HepG2 (cell line): ENCODE results near the gene ADIRF. TPM values are rescaled to one million over a fixed set of nuclear protein-coding genes. Genes with fewer than 3 reads are reported as not detected.

Source experiments
- ATAC-seq: fragments of 200-7000 bp; cut with Tn5 transposase; 3 replicates; pipeline ENCODE4 v1.9.1; 2020; ENCODE audit warnings: mild to moderate bottlenecking, moderate library complexity
- BruUV-seq: library from RNA; stranded (reverse); fragments of 400-500 nt; replicated peaks from 2 replicates; lab custom pipeline; 2021; lab: Mats Ljungman, UMichigan
- CTCF ChIA-PET: fragments of 300-600 bp; formaldehyde crosslinking; extraction: SDS; loops from one replicate; lab custom pipeline; 2021; ENCODE audit warnings: low total read pairs, inconsistent platforms, low intra/inter-chr PET ratio; lab: Yijun Ruan, JAX
- POLR2A ChIA-PET: fragments of 350-600 bp; sonication (Branson Sonifier 250); formaldehyde crosslinking; loops from one replicate; lab custom pipeline; 2020; ENCODE audit warnings: antibody characterized with exemption, inconsistent platforms; lab: Yijun Ruan, JAX
- DNase-seq: peaks from one replicate; pipeline ENCODE4 v3.0.0-alpha.2; 2015; ENCODE audit warnings: low spot score
- FAIRE-seq: peaks from 3 replicates; lab custom pipeline; 2011; peaks lifted over from hg19 to GRCh38; lab: Jason Lieb, UNC
- H2AFZ ChIP-seq: one replicate; pipeline ENCODE4 v1.6.1; 2011; ENCODE audit warnings: low read length, inconsistent platforms
- H3K27ac ChIP-seq: fragments of 300-600 bp; 3 replicates; pipeline ENCODE4 v1.8.0; 2011; ENCODE audit warnings: mixed run types, mild to moderate bottlenecking, mixed read lengths, low read length, inconsistent platforms; ENCODE audit not compliant: insufficient read depth; ENCODE audit errors: extremely low read length
- H3K27me3 ChIP-seq, 2 experiments: fragments of 200-600 bp in 1 of 2; 2 replicates in 1 of 2; 3 replicates in 1 of 2; pipeline versions ENCODE4 v1.6.0 to v1.8.0; 2011; ENCODE audit warnings: low read length in 2 of 2, mild to moderate bottlenecking in 2 of 2, moderate library complexity in 2 of 2, inconsistent platforms in 1 of 2; ENCODE audit not compliant: insufficient read depth in 2 of 2, control insufficient read depth in 1 of 2
- H3K36me3 ChIP-seq, 2 experiments: fragments of 200-600 bp in 1 of 2; replicated peaks in 1 of 2; 2 replicates in 1 of 2; 3 replicates in 1 of 2; pipeline versions ENCODE4 v1.5.1 to v1.8.0; 2011; ENCODE audit warnings: low read length in 2 of 2, inconsistent platforms in 1 of 2; ENCODE audit not compliant: insufficient read depth in 2 of 2, control insufficient read depth in 1 of 2
- H3K4me1 ChIP-seq: 2 replicates; pipeline ENCODE4 v1.5.1; 2012; ENCODE audit warnings: low read length, inconsistent platforms; ENCODE audit not compliant: insufficient read depth
- H3K4me2 ChIP-seq: 2 replicates; pipeline ENCODE4 v1.6.0; 2011; ENCODE audit warnings: low read depth, low read length, inconsistent platforms
- H3K4me3 ChIP-seq, 3 experiments: fragments of 200-600 bp in 1 of 3; sonication (generic), shearing (Covaris generic) in 1 of 3; replicated peaks in 1 of 3; 2 replicates each; pipeline ENCODE4 v1.5.1; 2011 to 2016; ENCODE audit warnings: low read length in 3 of 3, inconsistent platforms in 2 of 3, low read depth in 2 of 3, mild to moderate bottlenecking in 2 of 3, control low read depth in 1 of 3, mixed read lengths in 1 of 3; ENCODE audit not compliant: insufficient read depth in 1 of 3
- H3K79me2 ChIP-seq: one replicate; pipeline ENCODE4 v1.6.1; 2011; ENCODE audit warnings: low read length, inconsistent platforms; ENCODE audit not compliant: insufficient read depth
- H3K9ac ChIP-seq: 2 replicates; pipeline ENCODE4 v1.6.0; 2011; ENCODE audit warnings: mild to moderate bottlenecking, low read depth, low read length, inconsistent platforms; ENCODE audit not compliant: insufficient read depth
- H3K9me3 ChIP-seq: 2 replicates; pipeline ENCODE4 v1.5.1; 2012; ENCODE audit warnings: mild to moderate bottlenecking, low read length
- H4K20me1 ChIP-seq: 2 replicates; pipeline ENCODE4 v1.6.0; 2011; ENCODE audit warnings: inconsistent platforms, mild to moderate bottlenecking, low read length, moderate library complexity; ENCODE audit not compliant: insufficient read depth
- ATF3 ChIP-seq: sonication (generic); formaldehyde crosslinking; IDR thresholded peaks from 2 replicates; pipeline ENCODE4 v1.4.0; 2020; ENCODE audit warnings: missing genetic modification reagents
- KLF6 ChIP-seq: IDR thresholded peaks from 2 replicates; pipeline ENCODE4 v1.8.0; 2016; ENCODE audit warnings: missing biosample characterization, missing genetic modification reagents
- MED1 ChIP-seq: sonication (generic); formaldehyde crosslinking; IDR thresholded peaks from 2 replicates; pipeline ENCODE4 v1.4.0; 2020; ENCODE audit warnings: missing genetic modification reagents
- MXD4 ChIP-seq: IDR thresholded peaks from 2 replicates; pipeline ENCODE4 v1.6.1; 2016; ENCODE audit warnings: mild to moderate bottlenecking, missing biosample characterization, missing genetic modification reagents
- PAXIP1 ChIP-seq: sonication (generic); formaldehyde crosslinking; conservative IDR thresholded peaks from 2 replicates; pipeline ENCODE4 v1.4.0; 2020; ENCODE audit warnings: mild to moderate bottlenecking, missing genetic modification reagents, moderate library complexity
- PITX1 ChIP-seq: sonication (generic); formaldehyde crosslinking; IDR thresholded peaks from 2 replicates; pipeline ENCODE4 v1.5.1; 2020; ENCODE audit warnings: mild to moderate bottlenecking, missing genetic modification reagents
- RAD21 ChIP-seq: fragments of 450-650 bp; formaldehyde crosslinking; IDR thresholded peaks from 2 replicates; pipeline ENCODE4 v1.5.0; 2020; ENCODE audit warnings: mild to moderate bottlenecking
- SAP130 ChIP-seq: IDR thresholded peaks from 2 replicates; pipeline ENCODE4 v1.6.1; 2016; ENCODE audit warnings: low read depth
- SRSF1 ChIP-seq: fragments of 200-400 bp; formaldehyde crosslinking; optimal IDR thresholded peaks from 2 replicates; pipeline ENCODE3; 2017; ENCODE audit warnings: mild to moderate bottlenecking, low read depth, low read length, moderate library complexity
- ZFP1 ChIP-seq: IDR thresholded peaks from 2 replicates; pipeline ENCODE4 v1.6.1; 2016
- ZNF382 ChIP-seq: sonication (generic); formaldehyde crosslinking; IDR thresholded peaks from 2 replicates; pipeline ENCODE4 v1.5.0; 2020; ENCODE audit warnings: missing genetic modification reagents, mild to moderate bottlenecking, borderline replicate concordance
- ZNF543 ChIP-seq: sonication (generic); formaldehyde crosslinking; IDR thresholded peaks from 2 replicates; pipeline ENCODE4 v1.4.0; 2020; ENCODE audit warnings: mild to moderate bottlenecking, missing genetic modification reagents
- ZNF597 ChIP-seq: sonication (generic); formaldehyde crosslinking; IDR thresholded peaks from 2 replicates; pipeline ENCODE4 v1.5.0; 2020; ENCODE audit warnings: missing genetic modification reagents
- WGBS: methylation state at CpG from one replicate; pipeline ENCODE4 v1.1.6; 2017; ENCODE audit warnings: low lambda C conversion rate; 5-methylcytosine and 5-hydroxymethylcytosine counted together
- in situ Hi-C: cut with HindIII; loops from 2 replicates; pipeline ENCODE4 v1.10.0; 2017; ENCODE audit warnings: low pct_unique_long_range_greater_than_20kb; ENCODE audit not compliant: extremely low pct_ligation_motif_present
- intact Hi-C: fragments of 100-400 bp; cut with micrococcal nuclease; formaldehyde crosslinking; loops from one replicate; pipeline ENCODE4 v1.10.0; 2022; ENCODE audit not compliant: unreplicated experiment
- polyA plus RNA-seq, 8 experiments: library from polyadenylated mRNA; depleted of rRNA in 3 of 8; stranded (reverse) in 7 of 8; unstranded in 1 of 8; fragments of >200 nt; fragmentation: Illumina TruSeq in 4 of 8; extraction: Trizol in 4 of 8; gene quantifications; 2 replicates each; pipeline versions ENCODE4 v1.2.1 to v1.2.3, GENCODE V29; 2011 to 2016; ENCODE audit warnings: low read depth in 4 of 8, missing spikeins in 1 of 8, mixed read lengths in 1 of 8; ENCODE audit not compliant: insufficient read depth in 1 of 8
- total RNA-seq, 5 experiments: library from RNA; depleted of rRNA; stranded (reverse); fragments of >200 nt; fragmentation: Illumina TruSeq; extraction: Trizol; gene quantifications; 2 replicates each; pipeline ENCODE4 v1.2.3, GENCODE V29; 2016; ENCODE audit warnings: low read depth in 1 of 5
- TF ChIP-seq, protein P1 (sequence below): sonication (generic); formaldehyde crosslinking; IDR thresholded peaks from 2 replicates; pipeline ENCODE4 v1.4.0; 2020; ENCODE audit warnings: missing genetic modification reagents, mild to moderate bottlenecking, borderline replicate concordance
- TF ChIP-seq, protein P2 (sequence below): conservative IDR thresholded peaks from 2 replicates; pipeline ENCODE4 v1.6.1; 2018; ENCODE audit warnings: missing genetic modification reagents

ADIRF gene
- total and polyA plus RNA-seq, 2 of the 13 experiments (the other 11 are each of a cell fraction or from before 2014, with no cell fraction given) = 0.13 to 0.40 TPM

DNA sequence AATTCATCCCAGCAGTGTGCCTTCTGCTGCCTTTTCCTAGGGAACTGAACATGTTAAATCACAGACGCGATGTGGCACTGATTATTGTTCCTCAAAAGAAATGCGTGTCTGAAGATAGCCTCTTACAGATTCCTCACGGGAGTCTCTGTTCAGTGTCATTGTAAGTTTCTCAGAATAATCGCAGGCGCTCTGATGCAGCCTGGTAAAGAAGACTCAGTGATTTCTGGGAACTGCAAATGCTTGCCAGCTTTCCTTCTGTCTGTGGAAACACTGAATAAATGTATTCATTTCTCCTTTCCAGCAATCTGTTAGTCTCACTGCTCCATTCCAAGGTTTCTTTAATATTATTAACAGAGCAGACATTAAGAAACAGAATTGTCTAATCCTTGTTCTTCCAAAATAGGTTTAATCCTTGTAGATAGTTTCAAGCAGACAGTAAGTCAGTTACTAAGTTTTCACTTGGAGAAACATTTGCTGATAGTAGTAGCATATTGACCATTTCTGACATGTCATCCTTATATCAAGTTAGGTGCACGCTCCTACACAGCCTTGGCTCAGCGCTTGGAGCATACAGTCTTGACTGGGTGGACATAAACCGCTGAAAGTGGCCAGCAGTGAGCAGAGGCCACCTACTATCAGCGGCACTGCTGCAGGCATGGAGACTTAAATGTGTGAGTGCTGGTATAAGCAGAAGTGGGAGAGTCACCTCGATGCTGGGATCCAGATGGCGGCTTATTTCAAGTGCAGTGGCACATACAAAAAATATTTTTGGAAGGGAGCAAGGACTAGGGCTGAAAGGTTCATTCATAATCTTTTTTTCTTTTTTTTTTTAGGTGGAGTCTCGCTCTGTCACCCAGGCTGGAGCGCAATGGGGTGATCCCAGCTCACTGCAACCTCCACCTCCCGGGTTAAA is 38.6 kb upstream of the ADIRF start:
- in situ Hi-C loops (no loop called here), intact Hi-C loops (no loop called here)
- H4K20me1 ChIP-seq = no peaks in the 10 kb centered on the region
- no TSS peak for BruUV-seq
- peaks cover 7% of the 10 kb centered on the region for H3K4me1 ChIP-seq
- H3K27me3 ChIP-seq = no peaks in the 10 kb centered on the region; a peak in 1 of 5 replicates
- no peaks in the 10 kb centered on the region for H3K79me2 ChIP-seq
- H3K36me3 ChIP-seq = no peaks in the 10 kb centered on the region; a peak in 1 of 5 replicates
- ChIA-PET CTCF (no interaction called here), POLR2A (no interaction called here)
- H3K9ac ChIP-seq = no peak overlapping the region
- H2AFZ ChIP-seq = no peak overlapping the region
- no peak overlapping the region for H3K4me3 ChIP-seq
- no peaks in the 10 kb centered on the region for H3K9me3 ChIP-seq
- WGBS = 94% methylated on average over 15 of the region's 15 CpGs
- no peak overlapping the region for H3K27ac ChIP-seq
- no peak for FAIRE-seq
- ATAC-seq = no peak
- H3K4me2 ChIP-seq = no peak overlapping the region
- DNase-seq = no peak
- TF ChIP-seq MED1 (CRISPR knock-in tag) (no peak), RAD21 (CRISPR knock-in tag) (no peak), ZNF597 (no peak), KLF6 (CRISPR knock-in tag) (no peak), ZNF382 (CRISPR knock-in tag) (no peak), ZFP1 (CRISPR knock-in tag) (no peak), SAP130 (CRISPR knock-in tag) (no peak), PITX1 (CRISPR knock-in tag) (no peak), MXD4 (no peak), ATF3 (CRISPR knock-in tag) (no peak), SRSF1 (no peak), PAXIP1 (CRISPR knock-in tag) (no peak), ZNF543 (CRISPR knock-in tag) (no peak)
- TF ChIP-seq, protein P1, sequence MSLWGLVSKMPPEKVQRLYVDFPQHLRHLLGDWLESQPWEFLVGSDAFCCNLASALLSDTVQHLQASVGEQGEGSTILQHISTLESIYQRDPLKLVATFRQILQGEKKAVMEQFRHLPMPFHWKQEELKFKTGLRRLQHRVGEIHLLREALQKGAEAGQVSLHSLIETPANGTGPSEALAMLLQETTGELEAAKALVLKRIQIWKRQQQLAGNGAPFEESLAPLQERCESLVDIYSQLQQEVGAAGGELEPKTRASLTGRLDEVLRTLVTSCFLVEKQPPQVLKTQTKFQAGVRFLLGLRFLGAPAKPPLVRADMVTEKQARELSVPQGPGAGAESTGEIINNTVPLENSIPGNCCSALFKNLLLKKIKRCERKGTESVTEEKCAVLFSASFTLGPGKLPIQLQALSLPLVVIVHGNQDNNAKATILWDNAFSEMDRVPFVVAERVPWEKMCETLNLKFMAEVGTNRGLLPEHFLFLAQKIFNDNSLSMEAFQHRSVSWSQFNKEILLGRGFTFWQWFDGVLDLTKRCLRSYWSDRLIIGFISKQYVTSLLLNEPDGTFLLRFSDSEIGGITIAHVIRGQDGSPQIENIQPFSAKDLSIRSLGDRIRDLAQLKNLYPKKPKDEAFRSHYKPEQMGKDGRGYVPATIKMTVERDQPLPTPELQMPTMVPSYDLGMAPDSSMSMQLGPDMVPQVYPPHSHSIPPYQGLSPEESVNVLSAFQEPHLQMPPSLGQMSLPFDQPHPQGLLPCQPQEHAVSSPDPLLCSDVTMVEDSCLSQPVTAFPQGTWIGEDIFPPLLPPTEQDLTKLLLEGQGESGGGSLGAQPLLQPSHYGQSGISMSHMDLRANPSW (CRISPR knock-in tag) = no peak
- TF ChIP-seq, protein P2, sequence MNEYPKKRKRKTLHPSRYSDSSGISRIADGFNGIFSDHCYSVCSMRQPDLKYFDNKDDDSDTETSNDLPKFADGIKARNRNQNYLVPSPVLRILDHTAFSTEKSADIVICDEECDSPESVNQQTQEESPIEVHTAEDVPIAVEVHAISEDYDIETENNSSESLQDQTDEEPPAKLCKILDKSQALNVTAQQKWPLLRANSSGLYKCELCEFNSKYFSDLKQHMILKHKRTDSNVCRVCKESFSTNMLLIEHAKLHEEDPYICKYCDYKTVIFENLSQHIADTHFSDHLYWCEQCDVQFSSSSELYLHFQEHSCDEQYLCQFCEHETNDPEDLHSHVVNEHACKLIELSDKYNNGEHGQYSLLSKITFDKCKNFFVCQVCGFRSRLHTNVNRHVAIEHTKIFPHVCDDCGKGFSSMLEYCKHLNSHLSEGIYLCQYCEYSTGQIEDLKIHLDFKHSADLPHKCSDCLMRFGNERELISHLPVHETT = no peak
